Panc1 (cell line): ENCODE data around the gene KCNIP3.
"Not testable (repeated sequence)": the region's sequence is repeated elsewhere in the genome, so short reads cannot be mapped to it uniquely, and the experiment has no call there.

Experiments used
- CTCF ChIP-seq: fragments of 450-650 bp; IDR thresholded peaks from 2 replicates; pipeline ENCODE4 v1.5.1; 2017; ENCODE audit warnings: mild to moderate bottlenecking
- TF ChIP-seq, protein P1 (sequence below), 2 experiments: IDR thresholded peaks; 2 replicates each; pipeline ENCODE4 v1.6.1; 2011 to 2012; ENCODE audit warnings: low read depth in 2 of 2, control low read depth in 1 of 2, low read length in 1 of 2, mild to moderate bottlenecking in 1 of 2, moderate library complexity in 1 of 2; ENCODE audit not compliant: insufficient read depth in 1 of 2

DNA sequence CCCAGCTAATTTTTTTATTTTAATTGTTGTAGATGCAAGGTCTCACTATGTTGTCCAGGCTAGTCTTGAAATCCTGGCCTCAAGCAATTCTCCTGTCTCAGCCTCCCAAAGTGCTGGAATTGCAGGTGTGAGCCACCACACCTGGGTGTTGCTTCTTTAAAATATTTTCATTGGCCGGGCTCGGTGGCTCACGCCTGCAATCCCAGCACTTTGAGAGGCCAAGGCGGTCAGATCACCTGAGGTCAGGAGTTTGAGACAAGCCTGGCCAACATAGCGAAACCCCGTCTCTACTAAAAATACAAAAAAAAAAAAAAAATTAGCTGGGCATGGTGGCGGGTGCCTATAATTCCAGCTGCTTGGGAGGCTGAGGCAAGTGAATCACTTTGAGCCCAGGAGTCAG lies 81.1 kb downstream of the KCNIP3 start:
- TF ChIP-seq CTCF: not testable (repeated sequence)
- TF ChIP-seq, protein P1, sequence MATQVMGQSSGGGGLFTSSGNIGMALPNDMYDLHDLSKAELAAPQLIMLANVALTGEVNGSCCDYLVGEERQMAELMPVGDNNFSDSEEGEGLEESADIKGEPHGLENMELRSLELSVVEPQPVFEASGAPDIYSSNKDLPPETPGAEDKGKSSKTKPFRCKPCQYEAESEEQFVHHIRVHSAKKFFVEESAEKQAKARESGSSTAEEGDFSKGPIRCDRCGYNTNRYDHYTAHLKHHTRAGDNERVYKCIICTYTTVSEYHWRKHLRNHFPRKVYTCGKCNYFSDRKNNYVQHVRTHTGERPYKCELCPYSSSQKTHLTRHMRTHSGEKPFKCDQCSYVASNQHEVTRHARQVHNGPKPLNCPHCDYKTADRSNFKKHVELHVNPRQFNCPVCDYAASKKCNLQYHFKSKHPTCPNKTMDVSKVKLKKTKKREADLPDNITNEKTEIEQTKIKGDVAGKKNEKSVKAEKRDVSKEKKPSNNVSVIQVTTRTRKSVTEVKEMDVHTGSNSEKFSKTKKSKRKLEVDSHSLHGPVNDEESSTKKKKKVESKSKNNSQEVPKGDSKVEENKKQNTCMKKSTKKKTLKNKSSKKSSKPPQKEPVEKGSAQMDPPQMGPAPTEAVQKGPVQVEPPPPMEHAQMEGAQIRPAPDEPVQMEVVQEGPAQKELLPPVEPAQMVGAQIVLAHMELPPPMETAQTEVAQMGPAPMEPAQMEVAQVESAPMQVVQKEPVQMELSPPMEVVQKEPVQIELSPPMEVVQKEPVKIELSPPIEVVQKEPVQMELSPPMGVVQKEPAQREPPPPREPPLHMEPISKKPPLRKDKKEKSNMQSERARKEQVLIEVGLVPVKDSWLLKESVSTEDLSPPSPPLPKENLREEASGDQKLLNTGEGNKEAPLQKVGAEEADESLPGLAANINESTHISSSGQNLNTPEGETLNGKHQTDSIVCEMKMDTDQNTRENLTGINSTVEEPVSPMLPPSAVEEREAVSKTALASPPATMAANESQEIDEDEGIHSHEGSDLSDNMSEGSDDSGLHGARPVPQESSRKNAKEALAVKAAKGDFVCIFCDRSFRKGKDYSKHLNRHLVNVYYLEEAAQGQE (IDR thresholded peaks at IDR 0.05; ENCODE audit: insufficient read depth in 1 of 2, low read depth in 2 of 2, low read length in 1 of 2): not testable (repeated sequence)
